GM12892 (cell line): ENCODE data around the gene LFNG.

Source experiments
- POLR2A ChIP-seq: IDR thresholded peaks from 2 replicates; pipeline ENCODE4 v1.6.1; 2011; ENCODE audit warnings: low read depth, low read length, control low read depth
- POLR2AphosphoS5 ChIP-seq: IDR thresholded peaks from 2 replicates; pipeline ENCODE4 v1.6.1; 2011; ENCODE audit warnings: low read depth, low read length, control low read depth

GRCh38 chr7:2480070-2480408 is 39.5 kb upstream of the LFNG start:
- TF ChIP-seq POLR2A (no peak), POLR2AphosphoS5 (no peak)
